GM10266 (cell line): ENCODE data around the gene TEX9.

Experiments used
- DNase-seq: peaks from one replicate; pipeline ENCODE4 v3.0.0; 2012; ENCODE audit errors: extremely low spot score
- TF ChIP-seq, protein P1 (sequence below): IDR thresholded peaks from 2 replicates; pipeline ENCODE4 v1.5.1; 2012; ENCODE audit warnings: mild to moderate bottlenecking, low read depth; ENCODE audit not compliant: control insufficient read depth, insufficient read depth; ENCODE audit errors: missing control alignments

The TEX9 gene

DNA sequence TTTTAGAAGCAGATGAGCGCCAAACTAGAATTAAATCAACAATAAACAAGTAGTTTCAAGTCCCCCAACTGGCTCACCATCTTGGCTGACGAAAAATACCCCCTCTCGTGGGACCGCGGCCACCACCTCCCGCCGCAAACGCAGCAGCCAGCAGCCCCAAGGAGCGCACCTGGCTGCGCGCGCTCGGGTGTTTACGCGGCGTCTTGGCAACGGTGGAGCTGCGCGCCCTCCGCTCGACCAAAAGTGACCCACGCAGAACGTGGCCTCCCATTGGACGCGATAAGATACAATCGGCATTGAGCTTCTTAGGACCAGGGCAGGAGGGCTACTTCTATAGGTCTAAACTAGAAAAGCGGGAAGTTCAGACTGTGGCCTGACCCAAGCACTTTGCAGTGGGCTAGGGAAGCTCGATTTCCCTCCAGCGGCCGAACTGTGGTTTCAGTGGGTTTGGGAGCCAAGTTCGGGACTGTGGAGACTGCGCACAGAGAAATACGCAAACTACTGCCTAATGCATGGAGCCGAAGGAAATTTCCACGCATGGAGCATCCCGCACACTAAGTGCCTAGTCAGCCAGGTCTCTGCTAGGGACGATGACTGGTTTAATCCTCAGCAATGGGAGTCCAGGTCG lies 99.8 kb downstream of the TEX9 start, which contains the start of gene MNS1:
Gene MNS1, minus strand, starts transcription at position 245 of the 628 bp plus-strand sequence. Its CDS starts 165 bp downstream, at position 80.
- TF ChIP-seq, protein P1, sequence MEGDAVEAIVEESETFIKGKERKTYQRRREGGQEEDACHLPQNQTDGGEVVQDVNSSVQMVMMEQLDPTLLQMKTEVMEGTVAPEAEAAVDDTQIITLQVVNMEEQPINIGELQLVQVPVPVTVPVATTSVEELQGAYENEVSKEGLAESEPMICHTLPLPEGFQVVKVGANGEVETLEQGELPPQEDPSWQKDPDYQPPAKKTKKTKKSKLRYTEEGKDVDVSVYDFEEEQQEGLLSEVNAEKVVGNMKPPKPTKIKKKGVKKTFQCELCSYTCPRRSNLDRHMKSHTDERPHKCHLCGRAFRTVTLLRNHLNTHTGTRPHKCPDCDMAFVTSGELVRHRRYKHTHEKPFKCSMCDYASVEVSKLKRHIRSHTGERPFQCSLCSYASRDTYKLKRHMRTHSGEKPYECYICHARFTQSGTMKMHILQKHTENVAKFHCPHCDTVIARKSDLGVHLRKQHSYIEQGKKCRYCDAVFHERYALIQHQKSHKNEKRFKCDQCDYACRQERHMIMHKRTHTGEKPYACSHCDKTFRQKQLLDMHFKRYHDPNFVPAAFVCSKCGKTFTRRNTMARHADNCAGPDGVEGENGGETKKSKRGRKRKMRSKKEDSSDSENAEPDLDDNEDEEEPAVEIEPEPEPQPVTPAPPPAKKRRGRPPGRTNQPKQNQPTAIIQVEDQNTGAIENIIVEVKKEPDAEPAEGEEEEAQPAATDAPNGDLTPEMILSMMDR: no peak
- DNase-seq: peak; percentile 93

DNA sequence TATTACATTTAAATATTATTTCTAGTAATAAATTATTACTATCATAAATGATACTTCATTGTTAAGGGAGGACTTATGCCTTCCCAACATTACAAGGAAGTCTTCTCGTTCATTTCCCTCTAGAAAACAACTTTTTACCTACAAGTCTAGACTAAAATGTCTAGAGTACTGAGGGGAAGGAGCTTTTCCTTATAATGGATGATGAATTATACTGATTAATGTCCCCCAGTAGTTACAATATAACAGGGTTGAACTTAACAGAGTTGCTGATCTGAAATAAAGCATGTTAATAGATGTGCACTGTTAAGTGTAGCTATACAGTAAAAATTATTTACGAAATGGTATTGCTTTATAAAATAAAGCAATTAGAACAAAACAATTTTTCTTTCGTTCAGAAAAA lies 102.4 kb downstream of the TEX9 start:
- no peak for DNase-seq
- TF ChIP-seq, protein P1: no peak

DNA sequence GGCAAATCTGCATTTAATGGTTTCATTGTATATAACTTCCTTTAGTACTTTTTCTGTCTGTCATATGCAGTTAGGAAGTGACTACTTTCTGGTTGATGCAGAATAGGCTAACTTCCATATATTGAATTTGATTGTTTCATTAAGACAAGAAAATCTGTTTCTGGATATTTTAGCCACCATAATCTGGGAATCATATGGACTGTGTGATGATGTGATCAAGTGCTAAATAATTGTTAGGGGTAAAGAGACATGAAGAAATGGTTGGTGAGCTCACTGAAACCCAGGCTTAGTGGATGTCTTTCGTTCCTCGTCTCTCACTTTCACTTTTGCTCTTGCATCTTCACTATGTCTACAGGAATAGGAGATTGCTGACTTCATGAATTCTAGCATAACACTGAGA lies 103.2 kb downstream of the TEX9 start:
- peak; percentile 63 for DNase-seq
- TF ChIP-seq, protein P1: no peak

DNA sequence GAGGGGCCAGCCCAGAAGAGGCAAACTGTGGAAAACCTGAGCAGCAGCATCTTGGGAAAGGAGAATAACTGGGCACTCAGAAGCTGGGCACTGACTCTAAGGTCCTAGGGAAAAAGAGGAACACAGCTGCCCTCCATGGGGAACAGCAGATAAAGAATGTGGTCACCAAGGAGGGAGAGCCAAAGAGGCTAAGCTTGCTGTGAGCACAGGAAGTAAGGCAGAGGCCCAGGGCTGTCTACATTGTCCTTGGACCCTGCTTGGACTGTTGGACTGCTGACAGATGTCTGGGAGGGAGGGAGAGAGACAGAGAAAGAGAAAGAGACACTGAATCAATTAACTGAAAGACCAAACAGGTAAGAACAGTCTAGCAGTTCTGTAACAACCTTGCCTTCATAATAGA lies 104.3 kb downstream of the TEX9 start:
- DNase-seq: no peak
- TF ChIP-seq, protein P1: no peak

DNA sequence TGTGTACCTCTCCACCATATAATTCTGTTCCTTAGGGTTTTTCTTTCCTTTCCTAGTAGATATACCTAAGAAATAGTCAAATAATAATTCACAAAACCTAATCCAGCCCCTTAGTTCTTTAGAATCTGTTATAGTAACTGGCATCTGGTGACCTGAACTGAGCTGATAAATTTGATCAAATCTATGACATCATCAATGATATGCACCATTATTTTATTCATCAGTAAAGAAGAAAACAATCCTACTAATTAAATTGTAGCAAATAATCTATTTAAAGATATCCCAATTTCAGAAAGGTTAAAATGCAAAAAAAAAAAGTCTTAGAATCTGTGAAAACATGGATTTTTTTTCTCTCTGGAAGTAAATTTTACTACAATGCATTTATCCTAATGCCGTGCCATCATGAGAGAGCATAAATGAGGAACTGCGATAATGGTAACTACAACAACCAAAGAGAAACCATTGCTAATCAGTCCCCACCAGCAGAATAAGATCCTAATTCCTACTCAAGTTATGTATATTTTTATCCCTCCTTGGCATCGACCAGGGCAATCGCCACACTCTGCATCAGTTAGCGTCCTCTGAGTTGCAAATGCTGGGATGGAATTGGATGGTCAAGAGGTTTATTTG lies 106.3 kb downstream of the TEX9 start:
- no peak for DNase-seq
- TF ChIP-seq, protein P1: no peak

DNA sequence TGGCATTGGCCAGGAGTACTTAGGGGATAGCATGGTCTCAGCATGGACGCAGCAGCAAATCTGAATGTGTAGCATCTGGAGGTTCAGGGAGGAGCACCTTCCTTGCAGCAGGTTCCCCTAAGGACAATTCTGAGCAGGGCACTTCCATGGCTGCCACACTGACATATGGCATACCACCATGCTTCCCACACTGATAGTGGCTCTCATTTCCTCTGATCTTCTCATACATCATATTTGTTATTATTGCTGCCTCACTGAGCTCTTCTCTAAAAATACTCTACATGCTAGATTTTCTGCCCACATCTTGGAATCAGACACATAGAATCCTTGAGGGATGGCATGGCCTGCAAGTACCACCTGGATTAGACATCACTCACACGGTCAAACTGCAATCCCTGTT lies 107.1 kb downstream of the TEX9 start:
- no peak for DNase-seq
- TF ChIP-seq, protein P1: no peak

DNA sequence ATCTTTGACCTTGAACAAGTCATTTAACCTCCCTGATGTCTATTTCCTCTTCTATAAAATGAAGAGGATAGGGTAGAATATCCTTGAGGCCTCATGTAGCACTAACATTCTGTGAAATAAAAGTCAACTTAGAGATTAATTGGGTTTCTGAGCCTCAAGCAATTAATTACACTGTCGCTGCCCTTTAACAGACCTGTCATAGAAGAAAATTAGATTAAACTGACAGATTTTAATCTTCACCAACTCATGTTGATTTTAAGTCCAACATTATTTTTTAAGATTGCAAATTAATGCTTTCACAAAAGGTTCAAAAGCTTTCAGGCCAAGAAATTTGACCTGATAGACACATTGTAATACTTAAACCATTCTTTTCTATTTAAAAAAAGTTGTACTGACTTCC lies 107.8 kb downstream of the TEX9 start:
- TF ChIP-seq, protein P1: no peak
- no peak for DNase-seq
